Neutrophil (primary cell): ENCODE measurements around the gene ADRM1.

ENCODE experiments used
- H3K27ac ChIP-seq: fragments of 200-600 bp; sonication (generic); 2 replicates; pipeline ENCODE4 v1.5.1; 2016; ENCODE audit warnings: mild to moderate bottlenecking, moderate library complexity
- H3K27me3 ChIP-seq: fragments of 200-600 bp; sonication (generic); 2 replicates; pipeline ENCODE4 v1.6.0; 2016; ENCODE audit warnings: mild to moderate bottlenecking
- H3K36me3 ChIP-seq: fragments of 200-600 bp; sonication (generic); 2 replicates; pipeline ENCODE4 v1.5.1; 2017
- H3K4me1 ChIP-seq, 2 experiments: fragments of 200-600 bp in 1 of 2; sonication (generic) in 1 of 2; 1 replicate in 1 of 2; 2 replicates in 1 of 2; pipeline versions ENCODE4 v1.5.1 to v1.6.1; 2013 to 2016; ENCODE audit warnings: low read depth in 1 of 2, low read length in 1 of 2, mild to moderate bottlenecking in 1 of 2, moderate library complexity in 1 of 2; ENCODE audit not compliant: control insufficient read depth in 1 of 2, insufficient read depth in 1 of 2
- H3K4me3 ChIP-seq, 2 experiments: fragments of 200-600 bp in 1 of 2; sonication (generic) in 1 of 2; 1 replicate in 1 of 2; 2 replicates in 1 of 2; pipeline ENCODE4 v1.5.1; 2013 to 2016; ENCODE audit warnings: low read depth in 1 of 2, low read length in 1 of 2, mild to moderate bottlenecking in 1 of 2, moderate library complexity in 1 of 2
- H3K9me3 ChIP-seq: fragments of 200-600 bp; sonication (generic); 2 replicates; pipeline ENCODE4 v1.5.1; 2016
- CTCF ChIP-seq: fragments of 200-600 bp; sonication (generic); IDR thresholded peaks from 2 replicates; pipeline ENCODE4 v1.5.1; 2016; ENCODE audit warnings: antibody characterized with exemption

ADRM1 gene

GRCh38 chr20:62319346-62319909 is 16.6 kb downstream of the ADRM1 start:
- Histone ChIP-seq H3K27me3 (no peaks in the 10 kb centered on the region), H3K36me3 (no peaks in the 10 kb centered on the region), H3K27ac (no peak overlapping the region), H3K9me3 (no peaks in the 10 kb centered on the region), H3K4me3 (no peak overlapping the region), H3K4me1 (no peaks in the 10 kb centered on the region)
- no peak for TF ChIP-seq CTCF

- no peak overlapping the region for H3K27ac ChIP-seq
- no peak overlapping the region for H3K4me3 ChIP-seq
- no peaks in the 10 kb centered on the region for H3K36me3 ChIP-seq
- H3K9me3 ChIP-seq = no peaks in the 10 kb centered on the region
- no peaks in the 10 kb centered on the region for H3K4me1 ChIP-seq
- H3K27me3 ChIP-seq = no peaks in the 10 kb centered on the region
- no peak for TF ChIP-seq CTCF
These were observed 18.0 kb downstream of the ADRM1 start for GRCh38 chr20:62320581-62321354.

- H3K9me3 ChIP-seq = no peaks in the 10 kb centered on the region
- no peaks in the 10 kb centered on the region for H3K4me1 ChIP-seq
- H3K36me3 ChIP-seq = no peaks in the 10 kb centered on the region
- no peak overlapping the region for H3K27ac ChIP-seq
- TF ChIP-seq CTCF = no peak
- H3K27me3 ChIP-seq = no peaks in the 10 kb centered on the region
- H3K4me3 ChIP-seq = no peak overlapping the region
These were observed 18.7 kb downstream of the ADRM1 start for GRCh38 chr20:62321521-62321948.

GRCh38 chr20:62321975-62322374 is 19.2 kb downstream of the ADRM1 start:
- H3K4me1 ChIP-seq = no peaks in the 10 kb centered on the region
- H3K4me3 ChIP-seq = no peak overlapping the region
- H3K36me3 ChIP-seq = no peaks in the 10 kb centered on the region
- no peaks in the 10 kb centered on the region for H3K9me3 ChIP-seq
- no peak for TF ChIP-seq CTCF
- H3K27ac ChIP-seq = no peak overlapping the region
- no peaks in the 10 kb centered on the region for H3K27me3 ChIP-seq

GRCh38 chr20:62322492-62323041 is 19.8 kb downstream of the ADRM1 start:
- no peaks in the 10 kb centered on the region for H3K36me3 ChIP-seq
- H3K4me1 ChIP-seq = no peaks in the 10 kb centered on the region
- H3K4me3 ChIP-seq = no peak overlapping the region
- TF ChIP-seq CTCF = no peak
- no peaks in the 10 kb centered on the region for H3K27me3 ChIP-seq
- H3K27ac ChIP-seq = no peak overlapping the region
- no peaks in the 10 kb centered on the region for H3K9me3 ChIP-seq
